Nephron progenitor cell (in vitro differentiated cells): Measurements from ENCODE around the gene PPHLN1.

Experiments
- DNase-seq: peaks from one replicate; pipeline ENCODE4 v3.0.0; 2021
- H3K27ac Mint-ChIP-seq: 2 replicates; pipeline ENCODE4 v1.8.0; 2021; ENCODE audit warnings: mild to moderate bottlenecking, moderate library complexity, mixed read lengths
- H3K27me3 Mint-ChIP-seq: 2 replicates; pipeline ENCODE4 v1.8.0; 2021; ENCODE audit warnings: mild to moderate bottlenecking, low read depth, mixed read lengths; ENCODE audit not compliant: poor library complexity
- H3K36me3 Mint-ChIP-seq: 2 replicates; pipeline ENCODE4 v1.8.0; 2021; ENCODE audit warnings: low read depth, mixed read lengths
- H3K4me1 Mint-ChIP-seq: 2 replicates; pipeline ENCODE4 v1.8.0; 2021; ENCODE audit warnings: mixed read lengths
- H3K4me3 Mint-ChIP-seq: 2 replicates; pipeline ENCODE4 v1.8.0; 2021; ENCODE audit warnings: mild to moderate bottlenecking, moderate library complexity, mixed read lengths
- H3K9me3 Mint-ChIP-seq: 2 replicates; pipeline ENCODE4 v1.8.0; 2021; ENCODE audit warnings: mild to moderate bottlenecking, moderate library complexity, mixed read lengths
- TF ChIP-seq, protein P1 (sequence below): fragments of 200-600 bp; sonication (generic); IDR thresholded peaks from 2 replicates; pipeline ENCODE4 v1.5.0; 2021; ENCODE audit warnings: antibody characterized with exemption

Gene PPHLN1

DNA sequence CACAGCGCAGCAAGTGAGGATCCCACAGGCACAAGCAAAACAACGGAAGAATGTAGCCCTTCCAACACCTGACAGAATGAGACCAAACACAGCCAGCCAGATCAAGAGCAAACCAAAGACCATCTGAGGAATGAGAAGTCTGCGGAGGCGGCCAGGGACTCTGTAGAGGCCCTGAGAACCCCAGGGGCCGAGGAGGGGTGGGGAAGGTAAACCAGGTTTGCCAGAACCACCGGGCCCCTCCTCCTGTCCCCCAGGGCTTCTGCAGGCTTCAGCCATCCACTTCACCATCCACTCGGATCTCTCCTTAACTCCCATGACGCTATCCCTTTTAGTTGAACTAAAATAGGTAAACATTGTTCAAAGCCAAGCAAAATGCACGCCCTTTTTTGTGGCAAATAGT, 37.4 kb upstream of the PPHLN1 start:
- TF ChIP-seq, protein P1, sequence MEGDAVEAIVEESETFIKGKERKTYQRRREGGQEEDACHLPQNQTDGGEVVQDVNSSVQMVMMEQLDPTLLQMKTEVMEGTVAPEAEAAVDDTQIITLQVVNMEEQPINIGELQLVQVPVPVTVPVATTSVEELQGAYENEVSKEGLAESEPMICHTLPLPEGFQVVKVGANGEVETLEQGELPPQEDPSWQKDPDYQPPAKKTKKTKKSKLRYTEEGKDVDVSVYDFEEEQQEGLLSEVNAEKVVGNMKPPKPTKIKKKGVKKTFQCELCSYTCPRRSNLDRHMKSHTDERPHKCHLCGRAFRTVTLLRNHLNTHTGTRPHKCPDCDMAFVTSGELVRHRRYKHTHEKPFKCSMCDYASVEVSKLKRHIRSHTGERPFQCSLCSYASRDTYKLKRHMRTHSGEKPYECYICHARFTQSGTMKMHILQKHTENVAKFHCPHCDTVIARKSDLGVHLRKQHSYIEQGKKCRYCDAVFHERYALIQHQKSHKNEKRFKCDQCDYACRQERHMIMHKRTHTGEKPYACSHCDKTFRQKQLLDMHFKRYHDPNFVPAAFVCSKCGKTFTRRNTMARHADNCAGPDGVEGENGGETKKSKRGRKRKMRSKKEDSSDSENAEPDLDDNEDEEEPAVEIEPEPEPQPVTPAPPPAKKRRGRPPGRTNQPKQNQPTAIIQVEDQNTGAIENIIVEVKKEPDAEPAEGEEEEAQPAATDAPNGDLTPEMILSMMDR = no peak
- H3K4me1 Mint-ChIP-seq = peaks cover 5% of the 10 kb centered on the region
- H3K36me3 Mint-ChIP-seq = no peaks in the 10 kb centered on the region
- peaks cover 6% of the 10 kb centered on the region for H3K27me3 Mint-ChIP-seq
- no peak overlapping the region for H3K4me3 Mint-ChIP-seq
- no peak overlapping the region for H3K27ac Mint-ChIP-seq
- DNase-seq = no peak
- H3K9me3 Mint-ChIP-seq = no peaks in the 10 kb centered on the region

DNA sequence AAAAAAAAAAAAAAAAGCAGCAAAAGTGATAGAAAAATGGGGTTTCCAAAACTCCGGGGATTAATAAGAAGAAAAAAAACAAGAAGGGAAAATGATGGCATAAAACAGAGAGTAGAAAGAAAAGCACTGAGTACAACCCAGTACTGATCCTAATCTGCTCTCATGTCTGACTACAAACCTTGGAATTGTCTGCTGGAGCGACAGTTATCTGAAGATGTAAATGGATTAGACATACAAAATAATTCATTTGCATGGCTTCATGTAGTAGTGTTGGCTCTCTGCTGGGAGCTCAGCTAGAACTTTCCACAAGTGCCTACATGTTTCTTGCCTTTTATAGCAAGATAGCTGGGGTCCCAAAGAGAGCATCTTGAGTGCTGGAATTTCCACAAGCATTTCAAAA, 34.3 kb upstream of the PPHLN1 start:
- DNase-seq = no peak
- Mint-ChIP-seq H3K9me3 (peaks cover 2% of the 10 kb centered on the region), H3K4me1 (peaks cover 5% of the 10 kb centered on the region), H3K27ac (no peak overlapping the region), H3K27me3 (peaks cover 6% of the 10 kb centered on the region), H3K4me3 (no peak overlapping the region), H3K36me3 (no peaks in the 10 kb centered on the region)
- TF ChIP-seq, protein P1 = no peak

DNA sequence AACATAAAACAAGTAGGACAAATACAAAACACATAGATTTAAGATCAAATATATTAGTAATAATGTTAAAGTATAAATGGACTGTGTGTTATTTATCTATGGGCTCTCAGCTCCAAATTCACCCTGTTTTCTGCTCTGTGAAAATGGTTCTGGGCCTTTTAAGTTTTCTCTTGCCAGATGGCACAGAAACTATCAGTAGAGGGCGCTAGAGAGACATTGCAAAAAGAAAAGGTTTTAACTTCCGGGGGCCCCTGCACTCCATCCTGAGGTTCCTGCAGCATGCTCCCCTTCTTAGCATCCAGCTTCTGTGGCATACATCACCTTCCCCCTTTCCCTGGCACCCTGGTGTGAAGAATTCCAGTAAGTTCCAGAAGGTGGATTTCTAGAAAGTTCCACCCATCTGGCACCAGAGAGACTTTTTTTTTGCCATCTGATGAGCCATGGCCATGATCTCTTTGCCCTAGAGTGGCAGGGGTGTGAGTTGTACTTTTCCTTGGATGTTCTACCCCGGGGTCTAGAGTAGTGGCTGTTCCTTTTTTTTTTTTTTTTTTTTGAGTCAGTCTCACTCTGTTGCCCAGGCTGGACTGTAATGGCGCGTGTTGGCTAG, 29.4 kb upstream of the PPHLN1 start:
- H3K27me3 Mint-ChIP-seq = peaks cover 3% of the 10 kb centered on the region
- no peak overlapping the region for H3K4me3 Mint-ChIP-seq
- H3K36me3 Mint-ChIP-seq = no peaks in the 10 kb centered on the region
- TF ChIP-seq, protein P1 = peak; percentile 33
- peaks cover 3% of the 10 kb centered on the region for H3K9me3 Mint-ChIP-seq
- H3K27ac Mint-ChIP-seq = no peak overlapping the region
- H3K4me1 Mint-ChIP-seq = no peaks in the 10 kb centered on the region
- no peak for DNase-seq

DNA sequence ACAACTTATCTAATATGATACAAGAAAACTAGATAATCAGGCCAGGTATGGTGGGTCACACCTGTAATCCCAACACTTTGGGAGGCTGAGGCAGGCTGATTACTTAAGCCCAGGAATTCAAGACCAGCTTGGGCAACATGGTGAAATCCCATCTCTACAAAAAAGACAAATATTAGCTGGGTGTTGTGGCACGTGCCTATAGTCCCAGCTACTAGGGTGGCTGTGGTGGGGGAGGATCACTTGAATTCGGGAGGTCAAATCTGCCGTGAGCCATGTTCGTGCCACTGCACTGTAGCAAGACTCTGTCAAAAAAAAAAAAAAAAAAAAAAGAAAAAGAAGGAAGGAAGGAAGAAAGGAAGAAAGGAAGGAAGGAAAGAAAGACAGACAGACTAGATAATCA, 27.1 kb upstream of the PPHLN1 start:
- TF ChIP-seq, protein P1 = no peak
- Mint-ChIP-seq H3K27ac (no peak overlapping the region), H3K4me3 (no peak overlapping the region), H3K9me3 (peaks cover 3% of the 10 kb centered on the region), H3K36me3 (no peaks in the 10 kb centered on the region), H3K27me3 (peaks cover 3% of the 10 kb centered on the region), H3K4me1 (no peaks in the 10 kb centered on the region)
- DNase-seq = no peak

DNA sequence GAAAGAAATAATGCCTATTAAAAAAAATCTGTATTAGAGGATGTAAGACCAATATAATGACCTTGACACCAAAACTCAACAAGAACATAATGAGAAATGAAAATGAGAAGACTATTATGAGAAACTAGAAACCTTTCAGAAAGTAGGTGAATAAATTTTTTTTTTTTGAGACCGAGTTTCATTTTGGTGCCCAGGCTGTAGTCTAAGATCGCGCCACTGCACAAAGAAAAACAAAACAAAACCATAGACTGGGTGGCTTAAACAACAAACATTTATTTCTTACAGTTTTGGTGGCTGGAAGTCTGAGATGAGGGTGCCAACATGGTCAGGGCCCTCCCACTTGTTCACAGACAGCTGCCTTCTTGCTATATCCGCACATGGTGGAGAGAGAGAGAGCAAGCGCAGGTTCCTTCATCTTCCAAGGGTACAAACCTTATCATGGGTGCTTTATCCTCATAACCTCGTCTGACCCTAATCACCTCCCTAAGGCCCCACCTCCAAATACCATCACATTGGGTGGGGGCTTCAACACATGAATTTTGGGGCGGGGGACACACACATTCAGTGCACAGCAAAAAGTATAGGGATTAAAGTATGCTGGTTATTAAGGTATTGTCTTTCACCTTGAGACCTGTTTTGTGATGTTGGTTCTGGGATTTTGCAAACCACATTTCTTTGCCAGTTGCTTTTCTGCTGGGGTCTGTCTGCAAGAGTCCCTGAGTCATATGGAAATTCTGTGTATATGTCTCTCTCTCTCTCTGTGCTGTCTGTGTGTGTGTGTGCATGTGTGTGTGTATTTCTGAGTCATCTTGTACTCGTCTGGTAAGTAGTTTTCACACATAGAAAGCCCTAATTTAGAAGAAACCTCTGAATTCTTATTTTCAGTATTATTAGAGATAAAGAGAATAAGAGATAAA, 26.3 kb upstream of the PPHLN1 start:
- TF ChIP-seq, protein P1 = no peak
- Mint-ChIP-seq H3K36me3 (no peaks in the 10 kb centered on the region), H3K27me3 (peaks cover 3% of the 10 kb centered on the region), H3K9me3 (peaks cover 3% of the 10 kb centered on the region), H3K27ac (no peak overlapping the region), H3K4me1 (no peaks in the 10 kb centered on the region), H3K4me3 (no peak overlapping the region)
- no peak for DNase-seq
